GM12873 (cell line): ENCODE results near the gene TRIM16.

ENCODE experiments used
- CTCF ChIP-seq: IDR thresholded peaks from 2 replicates; pipeline ENCODE4 v1.5.1; 2012; ENCODE audit warnings: low read depth, mild to moderate bottlenecking, moderate library complexity, low read length, control low read depth; ENCODE audit not compliant: insufficient read depth; ENCODE audit errors: missing control alignments

TRIM16 gene

DNA sequence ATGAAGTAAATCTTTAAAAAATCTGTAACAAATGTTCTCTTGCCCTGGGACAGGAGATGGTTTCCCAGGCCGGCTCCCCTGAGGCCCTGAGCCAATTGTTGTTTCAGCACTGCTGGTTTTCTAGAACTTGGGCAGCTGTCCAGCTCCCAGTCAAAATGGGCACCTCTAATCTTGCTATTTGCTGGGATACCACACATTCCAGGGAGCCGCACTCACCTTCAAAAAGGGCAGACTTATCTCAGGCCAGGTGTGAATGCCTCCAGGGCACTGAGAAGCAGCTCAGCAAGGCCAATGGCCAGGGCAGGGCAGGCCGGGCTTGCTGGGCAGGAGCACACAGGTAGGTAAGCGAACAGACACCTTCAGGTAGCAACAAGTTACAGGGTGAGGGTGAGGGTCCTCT lies 24.4 kb downstream of the TRIM16 start:
- no peak for TF ChIP-seq CTCF

GRCh38 chr17:15659236-15659635 lies 24.9 kb downstream of the TRIM16 start:
- TF ChIP-seq CTCF: no peak

- no peak for TF ChIP-seq CTCF
Observed at GRCh38 chr17:15658296-15658695, 25.8 kb downstream of the TRIM16 start.

DNA sequence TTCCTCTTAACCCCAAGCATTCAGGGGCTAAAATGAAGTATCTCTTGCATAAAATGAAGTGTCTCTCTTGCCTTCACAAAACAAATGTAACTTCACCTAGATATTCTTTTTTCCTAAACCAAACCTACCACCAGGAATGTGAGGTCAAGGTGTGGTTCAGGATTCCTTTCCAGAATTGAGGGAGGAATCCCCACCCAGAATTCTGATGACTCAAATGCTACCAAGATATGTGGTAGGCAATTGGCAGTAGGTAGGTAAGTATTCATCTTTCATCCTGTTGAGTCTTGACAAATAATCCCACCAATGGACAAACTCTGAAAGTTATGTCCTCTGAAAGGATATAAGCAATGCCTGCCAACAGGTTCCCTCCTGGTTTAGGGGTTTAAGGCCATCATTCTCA lies 26.2 kb downstream of the TRIM16 start:
- no peak for TF ChIP-seq CTCF

DNA sequence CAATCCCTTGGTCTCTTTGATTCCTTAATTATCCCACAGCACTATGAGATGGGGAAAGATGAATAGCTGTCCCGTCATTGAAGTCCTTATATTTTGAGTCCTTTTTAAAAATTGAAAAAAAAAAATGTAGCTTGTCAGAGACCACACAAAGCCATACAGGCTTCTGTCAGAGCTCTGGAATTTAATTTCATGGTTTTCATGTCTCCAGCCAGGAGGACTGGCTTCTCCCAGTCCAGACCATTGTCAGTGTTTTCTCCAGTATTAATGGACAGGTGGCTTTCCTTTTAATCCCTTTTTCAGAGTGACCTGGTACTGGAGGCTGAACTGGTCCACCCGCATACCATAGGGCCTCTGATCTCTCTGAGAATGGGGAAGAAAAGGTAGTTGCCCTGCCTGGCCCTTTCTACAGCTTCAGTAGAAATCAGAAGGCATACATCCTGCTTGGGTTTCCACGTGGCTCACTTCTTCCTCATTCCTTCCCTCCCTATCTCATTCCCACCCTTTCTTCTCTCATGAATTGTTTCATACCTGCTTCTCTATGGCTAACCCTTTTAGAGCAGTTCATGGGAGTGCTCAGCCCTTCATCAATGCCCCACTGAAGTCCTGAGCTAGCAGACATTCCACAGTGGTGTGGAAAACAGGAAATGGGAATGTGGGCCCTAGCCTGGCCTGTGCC lies 29.1 kb downstream of the TRIM16 start:
- no peak for TF ChIP-seq CTCF

DNA sequence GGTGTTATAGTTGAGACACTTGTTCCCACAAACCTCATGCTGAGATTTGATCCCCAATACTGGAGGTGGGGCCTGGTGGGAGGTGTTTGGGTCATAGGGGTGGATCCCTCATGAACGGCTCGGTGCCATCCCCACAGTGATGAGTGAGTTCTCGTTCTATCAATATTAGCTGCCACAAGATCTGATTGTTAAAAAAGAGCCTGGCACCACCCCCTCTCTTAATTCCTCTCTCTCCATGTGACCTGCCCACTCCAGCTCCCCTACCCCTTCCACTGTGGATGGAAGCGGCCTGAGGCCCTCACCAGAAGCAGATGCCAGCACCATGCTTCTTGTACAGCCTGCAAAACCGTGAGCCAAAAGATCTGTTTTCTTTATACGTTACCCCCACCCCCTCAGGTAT lies 31.2 kb downstream of the TRIM16 start:
- no peak for TF ChIP-seq CTCF

DNA sequence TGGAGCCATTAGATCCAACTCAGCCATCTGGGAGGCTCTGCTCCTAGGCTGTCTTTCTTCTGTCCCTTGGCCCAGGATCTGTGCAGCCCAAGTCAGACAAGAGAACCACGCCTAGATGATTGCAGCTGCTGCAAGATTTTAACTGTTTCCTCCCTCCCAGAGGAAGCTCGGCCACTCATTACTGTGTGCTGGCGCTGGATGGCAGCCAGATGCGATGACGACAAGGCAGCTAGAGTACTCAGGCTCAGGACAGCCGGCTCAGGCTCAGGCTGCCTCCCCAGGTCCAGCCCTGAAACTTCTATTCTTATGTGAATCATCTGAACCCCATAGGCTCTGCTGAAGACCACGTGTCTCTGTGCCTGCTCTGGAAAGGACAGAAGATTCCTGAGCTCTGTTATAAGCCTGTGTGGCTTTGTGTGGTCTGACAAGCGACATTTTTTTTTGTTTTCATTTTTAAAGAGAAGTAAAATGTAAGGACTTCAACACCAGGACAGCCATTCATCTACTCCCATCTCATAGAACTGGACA lies 32.5 kb downstream of the TRIM16 start:
- TF ChIP-seq CTCF: no peak
